SK-N-SH (cell line): Measurements from ENCODE around the gene SCAMP3. TPM values are rescaled to one million over a fixed set of nuclear protein-coding genes. Genes with fewer than 3 reads are reported as not detected.
A peak's percentile ranks its signal among the peaks of the same experiment; 100 is the strongest.

ENCODE experiments used
- CTCF ChIA-PET: fragments of 300-600, 350-600 bp; formaldehyde crosslinking; extraction: SDS; loops from one replicate; lab custom pipeline; 2021; lab: Yijun Ruan, JAX
- POLR2A ChIA-PET: fragments of 350-600 bp; sonication (Branson Sonifier 250); formaldehyde crosslinking; extraction: SDS; loops from one replicate; lab custom pipeline; 2020; ENCODE audit warnings: antibody characterized with exemption, inconsistent platforms; lab: Yijun Ruan, JAX
- DNase-seq: peaks from one replicate; pipeline ENCODE4 v3.0.0; 2012
- H2AFZ ChIP-seq: fragments of 200-600 bp; sonication (generic); 2 replicates; pipeline ENCODE4 v1.8.1; 2016; ENCODE audit warnings: antibody characterized with exemption, mild to moderate bottlenecking, low read depth
- H3F3A ChIP-seq: fragments of 200-600 bp; sonication (generic); replicated peaks from 2 replicates; pipeline ENCODE3; 2016; ENCODE audit warnings: antibody characterized with exemption, mild to moderate bottlenecking; ENCODE audit not compliant: insufficient read depth
- H3K27ac ChIP-seq, 2 experiments: fragments of 200-500 bp in 1 of 2; fragments of 200-600 bp in 1 of 2; sonication (Bioruptor generic) in 1 of 2; sonication (generic), shearing (Covaris generic) in 1 of 2; 2 replicates each; pipeline versions ENCODE4 v1.5.1 to v1.6.1; 2014 to 2016; ENCODE audit warnings: low read depth in 2 of 2, inconsistent platforms in 1 of 2, low read length in 1 of 2, mild to moderate bottlenecking in 1 of 2, mixed read lengths in 1 of 2
- H3K27me3 ChIP-seq: fragments of 200-600 bp; sonication (generic), shearing (Covaris generic); 2 replicates; pipeline ENCODE4 v1.6.1; 2016; ENCODE audit warnings: mixed run types; ENCODE audit not compliant: insufficient read depth
- H3K36me3 ChIP-seq, 2 experiments: fragments of 200-500 bp in 1 of 2; fragments of 200-600 bp in 1 of 2; sonication (Bioruptor generic) in 1 of 2; sonication (generic) in 1 of 2; replicated peaks in 1 of 2; 2 replicates each; pipeline versions ENCODE3 to v1.5.1; 2014 to 2016; ENCODE audit warnings: low read length in 1 of 2, mild to moderate bottlenecking in 1 of 2; ENCODE audit not compliant: insufficient read depth in 2 of 2, control insufficient read depth in 1 of 2
- H3K4me1 ChIP-seq, 2 experiments: fragments of 200-500 bp in 1 of 2; fragments of 200-600 bp in 1 of 2; sonication (Bioruptor generic) in 1 of 2; sonication (generic), shearing (Covaris generic) in 1 of 2; 2 replicates each; pipeline versions ENCODE4 v1.5.1 to v1.6.1; 2014 to 2016; ENCODE audit warnings: low read depth in 1 of 2, low read length in 1 of 2, mixed run types in 1 of 2; ENCODE audit not compliant: insufficient read depth in 2 of 2, control insufficient read depth in 1 of 2
- H3K4me2 ChIP-seq: fragments of 200-600 bp; sonication (generic), shearing (Covaris generic); 2 replicates; pipeline ENCODE4 v1.6.1; 2017; ENCODE audit warnings: mixed run types
- H3K4me3 ChIP-seq, 2 experiments: fragments of 200-500 bp in 1 of 2; fragments of 200-600 bp in 1 of 2; sonication (Bioruptor generic) in 1 of 2; sonication (generic), shearing (Covaris generic) in 1 of 2; 2 replicates each; pipeline versions ENCODE4 v1.5.1 to v1.8.1; 2014 to 2016; ENCODE audit warnings: low read depth in 2 of 2, inconsistent platforms in 1 of 2, low read length in 1 of 2, mild to moderate bottlenecking in 1 of 2, mixed read lengths in 1 of 2, moderate library complexity in 1 of 2
- H3K79me2 ChIP-seq: fragments of 200-600 bp; sonication (generic); 2 replicates; pipeline ENCODE4 v1.8.1; 2017; ENCODE audit warnings: mild to moderate bottlenecking; ENCODE audit not compliant: insufficient read depth
- H3K9ac ChIP-seq: fragments of 200-600 bp; sonication (generic); 2 replicates; pipeline ENCODE4 v1.6.1; 2017; ENCODE audit warnings: mixed run types
- H3K9me2 ChIP-seq: fragments of 200-600 bp; sonication (generic); 2 replicates; pipeline ENCODE4 v1.6.1; 2017; ENCODE audit warnings: mixed run types
- H3K9me3 ChIP-seq: fragments of 200-600 bp; sonication (generic); 2 replicates; pipeline ENCODE4 v1.6.1; 2017; ENCODE audit warnings: mixed run types, mild to moderate bottlenecking, moderate library complexity
- H4K20me1 ChIP-seq: fragments of 200-600 bp; sonication (generic); 2 replicates; pipeline ENCODE4 v1.6.1; 2017; ENCODE audit warnings: mild to moderate bottlenecking, mixed run types; ENCODE audit not compliant: insufficient read depth
- CHD2 ChIP-seq: fragments of 150-350 bp; IDR thresholded peaks from 2 replicates; pipeline ENCODE4 v1.6.1; 2018; ENCODE audit warnings: low read length; ENCODE audit not compliant: partially characterized antibody
- ELF1 ChIP-seq: IDR thresholded peaks from 2 replicates; pipeline ENCODE4 v1.4.0; 2012
- EZH2phosphoT487 ChIP-seq: fragments of 200-600 bp; sonication (generic); IDR thresholded peaks from 2 replicates; pipeline ENCODE4 v1.6.1; 2017; ENCODE audit warnings: low read depth, mixed run types, mild to moderate bottlenecking, antibody characterized with exemption, moderate library complexity, borderline replicate concordance
- FOSL2 ChIP-seq: IDR thresholded peaks from 2 replicates; pipeline ENCODE4 v1.4.0; 2012; ENCODE audit warnings: low read depth, mild to moderate bottlenecking, moderate library complexity, borderline replicate concordance
- FOXJ3 ChIP-seq: sonication (generic); formaldehyde crosslinking; IDR thresholded peaks from 2 replicates; pipeline ENCODE4 v1.5.1; 2020; ENCODE audit warnings: mild to moderate bottlenecking, missing genetic modification reagents
- FOXM1 ChIP-seq: IDR thresholded peaks from 2 replicates; pipeline ENCODE4 v1.4.0; 2012; ENCODE audit warnings: low read depth, mild to moderate bottlenecking
- MAX ChIP-seq: IDR thresholded peaks from 2 replicates; pipeline ENCODE4 v1.4.0; 2012; ENCODE audit warnings: low read depth
- MXI1 ChIP-seq: IDR thresholded peaks from 2 replicates; pipeline ENCODE4 v1.6.1; 2012; ENCODE audit warnings: mild to moderate bottlenecking, low read depth, low read length, improper control_type of control experiment
- NFIC ChIP-seq: IDR thresholded peaks from 2 replicates; pipeline ENCODE4 v1.4.0; 2012; ENCODE audit warnings: borderline replicate concordance
- NRF1 ChIP-seq: IDR thresholded peaks from 2 replicates; pipeline ENCODE4 v1.6.1; 2012; ENCODE audit warnings: low read depth, mild to moderate bottlenecking, low read length
- RAD21 ChIP-seq: IDR thresholded peaks from 2 replicates; pipeline ENCODE4 v1.6.1; 2012; ENCODE audit warnings: mild to moderate bottlenecking, low read length
- RCOR1 ChIP-seq: fragments of 150-350 bp; IDR thresholded peaks from 2 replicates; pipeline ENCODE4 v1.6.1; 2017; ENCODE audit warnings: antibody characterized with exemption, low read length
- SIN3A ChIP-seq: IDR thresholded peaks from 2 replicates; pipeline ENCODE4 v1.6.1; 2012; ENCODE audit warnings: low read depth, mild to moderate bottlenecking, low read length, moderate library complexity, borderline replicate concordance
- SMC3 ChIP-seq: IDR thresholded peaks from 2 replicates; pipeline ENCODE4 v1.6.1; 2012; ENCODE audit warnings: low read depth, low read length, improper control_type of control experiment
- TAF1 ChIP-seq: IDR thresholded peaks from 2 replicates; pipeline ENCODE4 v1.6.1; 2012; ENCODE audit warnings: low read depth, mild to moderate bottlenecking, low read length, moderate library complexity, borderline replicate concordance
- TCF12 ChIP-seq: IDR thresholded peaks from 2 replicates; pipeline ENCODE4 v1.4.0; 2012
- USF1 ChIP-seq: IDR thresholded peaks from 2 replicates; pipeline ENCODE4 v1.4.0; 2012; ENCODE audit warnings: low read depth, borderline replicate concordance
- USF2 ChIP-seq: fragments of 150-350 bp; IDR thresholded peaks from 2 replicates; pipeline ENCODE4 v1.6.1; 2017; ENCODE audit warnings: antibody characterized with exemption, low read length, low read depth, borderline replicate concordance
- YY1 ChIP-seq: IDR thresholded peaks from 2 replicates; pipeline ENCODE4 v1.4.0; 2012; ENCODE audit warnings: low read depth, mild to moderate bottlenecking
- ZBTB33 ChIP-seq: IDR thresholded peaks from 2 replicates; pipeline ENCODE4 v1.4.0; 2012; ENCODE audit warnings: low read depth, borderline replicate concordance
- WGBS: methylation state at CpG from one replicate; pipeline ENCODE4 v1.1.6; 2017; ENCODE audit warnings: low lambda C conversion rate; 5-methylcytosine and 5-hydroxymethylcytosine counted together
- polyA plus RNA-seq, 3 experiments: library from polyadenylated mRNA; depleted of rRNA; stranded (reverse); fragments of >200 nt; gene quantifications; 2 replicates each; pipeline ENCODE4 v1.2.3, GENCODE V29; 2012

The SCAMP3 gene
- polyA plus RNA-seq, 1 of the 3 experiments (the other 2 are of a cell fraction) = 193 TPM

- no peaks in the 10 kb centered on the region for H3K27me3 ChIP-seq
- H4K20me1 ChIP-seq = no peaks in the 10 kb centered on the region
- H3K79me2 ChIP-seq = peaks cover 24% of the 10 kb centered on the region
- peaks cover 26% of the 10 kb centered on the region for H3F3A ChIP-seq
- H3K4me1 ChIP-seq = peaks cover 0 to 23% of the 10 kb centered on the region in 2 experiments; a peak in 3 of 4 replicates
- no peaks in the 10 kb centered on the region for H3K9me2 ChIP-seq
- no peaks in the 10 kb centered on the region for H3K9me3 ChIP-seq
- peak overlapping the region; percentile 87 for H3K4me2 ChIP-seq
- no peak for DNase-seq
- 75% methylated on average over 8 of the region's 8 CpGs for WGBS
- peak overlapping the region; percentile 49 to 65 for H3K4me3 ChIP-seq
- peaks cover 9 to 21% of the 10 kb centered on the region in 2 experiments for H3K36me3 ChIP-seq
- H3K27ac ChIP-seq = peak overlapping the region; percentile 75 to 92
- ChIA-PET POLR2A (interaction anchor here (0.6 to 2.4 kb wide), 6 partner anchors 17 to 154 kb away, joined by 3 to 6 read pairs (median 4); partner anchors contain the start of genes CLK2 and SCAMP3), CTCF (interaction anchor here (0.8 to 13.3 kb wide), 8 partner anchors 10 to 80 kb away, joined by 3 to 184 read pairs (median 3); partner anchors contain the start of genes ENTREP3 and RUSC1)
- TF ChIP-seq NFIC (no peak), MXI1 (0 out of 2 replicates have a peak, but pooled peaks have one; percentile 17)
- H3K9ac ChIP-seq = peak overlapping the region; percentile 60
- H2AFZ ChIP-seq = peak overlapping the region; percentile 84
These were observed 17.0 kb downstream of the SCAMP3 start for GRCh38 chr1:155245163-155245524.

GRCh38 chr1:155244368-155245162, 17.6 kb downstream of the SCAMP3 start:
- CTCF ChIA-PET = interaction anchor here (0.7 to 13.3 kb wide), 16 partner anchors 11 to 80 kb away, joined by 3 to 184 read pairs (median 4); partner anchors contain the start of genes ENTREP3, RUSC1 and THBS3
- Histone ChIP-seq H3K9me2 (no peaks in the 10 kb centered on the region), H3K36me3 (peaks cover 9 to 17% of the 10 kb centered on the region in 2 experiments), H3K4me2 (peak overlapping the region; percentile 87), H3K79me2 (peaks cover 28% of the 10 kb centered on the region), H4K20me1 (no peaks in the 10 kb centered on the region), H3K27ac (peak overlapping the region; percentile 75 to 92), H3K4me3 (peak overlapping the region; percentile 49 to 65), H3K9ac (peak overlapping the region; percentile 80), H3K27me3 (no peaks in the 10 kb centered on the region), H3K9me3 (no peaks in the 10 kb centered on the region), H3K4me1 (peaks cover 0 to 24% of the 10 kb centered on the region in 2 experiments; a peak in 3 of 4 replicates), H3F3A (peaks cover 26% of the 10 kb centered on the region), H2AFZ (peak overlapping the region; percentile 84)
- DNase-seq = peak; percentile 91
- POLR2A ChIA-PET = interaction anchor here (0.6 to 2.4 kb wide), 8 partner anchors 17 to 153 kb away, joined by 3 to 6 read pairs (median 3); partner anchors contain the start of genes CLK2 and SCAMP3
- 1% methylated on average over 51 of the region's 53 CpGs for WGBS
- peak; percentile 96 for TF ChIP-seq FOXM1
- TF ChIP-seq MAX = peak; percentile 98
- no peak for TF ChIP-seq EZH2phosphoT487
- peak; percentile 83 for TF ChIP-seq RCOR1
- TF ChIP-seq YY1 = peak; percentile 64; the same call in 1 of the 2 replicates
- TF ChIP-seq NRF1 = peak; percentile 70
- peak; percentile 56; the same call in 1 of the 2 replicates for TF ChIP-seq FOSL2
- peak; percentile 88 for TF ChIP-seq TAF1
- TF ChIP-seq ZBTB33 = peak; percentile 95
- no peak for TF ChIP-seq USF2
- peak; percentile 97 for TF ChIP-seq CHD2
- no peak for TF ChIP-seq SMC3
- peak; percentile 99 for TF ChIP-seq SIN3A
- peak; percentile 74; the same call in 1 of the 2 replicates for TF ChIP-seq USF1
- TF ChIP-seq TCF12 = peak; percentile 76; the same call in 1 of the 2 replicates
- peak; percentile 49 for TF ChIP-seq RAD21
- TF ChIP-seq MXI1 = peak; percentile 10
- peak; percentile 22; the same call in 1 of the 2 replicates for TF ChIP-seq FOXJ3 (CRISPR knock-in tag)
- TF ChIP-seq ELF1 = peak; percentile 76
